HepG2 (cell line): ENCODE data around the gene GUK1. TPM values are rescaled to one million over a fixed set of nuclear protein-coding genes. Genes with fewer than 3 reads are reported as not detected.
A peak's percentile ranks its signal among the peaks of the same experiment; 100 is the strongest.

Experiments used
- ATF7-NPFF ChIP-seq: sonication (generic); formaldehyde crosslinking; IDR thresholded peaks from 2 replicates; pipeline ENCODE4 v1.8.1; 2023; ENCODE audit warnings: mild to moderate bottlenecking, low read depth, missing genetic modification reagents, moderate library complexity
- EED ChIP-seq: sonication (generic); formaldehyde crosslinking; IDR thresholded peaks from 2 replicates; pipeline ENCODE4 v1.5.0; 2020; ENCODE audit warnings: mild to moderate bottlenecking, missing genetic modification reagents
- GFI1 ChIP-seq: sonication (generic); formaldehyde crosslinking; IDR thresholded peaks from 2 replicates; pipeline ENCODE4 v1.5.0; 2020; ENCODE audit warnings: missing genetic modification reagents, mild to moderate bottlenecking, borderline replicate concordance
- HMGXB4 ChIP-seq, 2 experiments: sonication (generic) in 1 of 2; formaldehyde crosslinking in 1 of 2; IDR thresholded peaks; 2 replicates each; pipeline versions ENCODE4 v1.4.0 to v1.6.1; 2018 to 2020; ENCODE audit warnings: missing genetic modification reagents in 2 of 2, borderline replicate concordance in 1 of 2, low read depth in 1 of 2, mild to moderate bottlenecking in 1 of 2, missing biosample characterization in 1 of 2
- HOXA5 ChIP-seq: sonication (generic); formaldehyde crosslinking; IDR thresholded peaks from 2 replicates; pipeline ENCODE4 v1.4.0; 2020; ENCODE audit warnings: missing genetic modification reagents
- IRX3 ChIP-seq: sonication (generic); formaldehyde crosslinking; IDR thresholded peaks from 2 replicates; pipeline ENCODE4 v1.8.1; 2023; ENCODE audit warnings: mild to moderate bottlenecking, low read depth, missing genetic modification reagents, borderline replicate concordance
- MAZ ChIP-seq, 2 experiments: sonication (generic) in 1 of 2; formaldehyde crosslinking in 1 of 2; IDR thresholded peaks; 2 replicates each; pipeline versions ENCODE4 v1.5.0 to v1.6.1; 2012 to 2020; ENCODE audit warnings: low read depth in 2 of 2, mild to moderate bottlenecking in 2 of 2, borderline replicate concordance in 1 of 2, improper control_type of control experiment in 1 of 2, low read length in 1 of 2, missing genetic modification reagents in 1 of 2, moderate library complexity in 1 of 2
- SAFB2 ChIP-seq: sonication (generic); formaldehyde crosslinking; IDR thresholded peaks from 2 replicates; pipeline ENCODE4 v1.5.1; 2020; ENCODE audit warnings: missing genetic modification reagents, low read depth, mild to moderate bottlenecking, borderline replicate concordance
- ZNF543 ChIP-seq: sonication (generic); formaldehyde crosslinking; IDR thresholded peaks from 2 replicates; pipeline ENCODE4 v1.4.0; 2020; ENCODE audit warnings: mild to moderate bottlenecking, missing genetic modification reagents
- ZNF550 ChIP-seq: sonication (generic); formaldehyde crosslinking; IDR thresholded peaks from 2 replicates; pipeline ENCODE4 v1.4.0; 2020; ENCODE audit warnings: mild to moderate bottlenecking, missing genetic modification reagents, borderline replicate concordance
- ZNF558 ChIP-seq: sonication (generic); formaldehyde crosslinking; IDR thresholded peaks from 2 replicates; pipeline ENCODE4 v1.9.0; 2022; ENCODE audit warnings: mild to moderate bottlenecking, missing genetic modification reagents, borderline replicate concordance
- ZNF687 ChIP-seq: sonication (generic); formaldehyde crosslinking; IDR thresholded peaks from 2 replicates; pipeline ENCODE4 v1.5.1; 2020; ENCODE audit warnings: mild to moderate bottlenecking, missing genetic modification reagents, moderate library complexity
- ZSCAN31 ChIP-seq: sonication (generic); formaldehyde crosslinking; IDR thresholded peaks from 2 replicates; pipeline ENCODE4 v1.5.0; 2020; ENCODE audit warnings: low read depth, mild to moderate bottlenecking, missing genetic modification reagents
- ZZZ3 ChIP-seq: sonication (generic); formaldehyde crosslinking; IDR thresholded peaks from 2 replicates; pipeline ENCODE4 v1.4.0; 2020; ENCODE audit warnings: missing genetic modification reagents, mild to moderate bottlenecking, borderline replicate concordance
- polyA plus RNA-seq, 8 experiments: library from polyadenylated mRNA; depleted of rRNA in 3 of 8; stranded (reverse) in 7 of 8; unstranded in 1 of 8; fragments of >200 nt; fragmentation: Illumina TruSeq in 4 of 8; extraction: Trizol in 4 of 8; gene quantifications; 2 replicates each; pipeline versions ENCODE4 v1.2.1 to v1.2.3, GENCODE V29; 2011 to 2016; ENCODE audit warnings: low read depth in 4 of 8, missing spikeins in 1 of 8, mixed read lengths in 1 of 8; ENCODE audit not compliant: insufficient read depth in 1 of 8
- total RNA-seq, 5 experiments: library from RNA; depleted of rRNA; stranded (reverse); fragments of >200 nt; fragmentation: Illumina TruSeq; extraction: Trizol; gene quantifications; 2 replicates each; pipeline ENCODE4 v1.2.3, GENCODE V29; 2016; ENCODE audit warnings: low read depth in 1 of 5
- TF ChIP-seq, protein P1 (sequence below): sonication (generic); formaldehyde crosslinking; IDR thresholded peaks from 2 replicates; pipeline ENCODE4 v1.4.0; 2020; ENCODE audit warnings: missing genetic modification reagents
- TF ChIP-seq, protein P2 (sequence below): sonication (generic); formaldehyde crosslinking; IDR thresholded peaks from 2 replicates; pipeline ENCODE4 v1.5.1; 2020; ENCODE audit warnings: missing genetic modification reagents, mild to moderate bottlenecking, borderline replicate concordance

The GUK1 gene
- total and polyA plus RNA-seq, 2 of the 13 experiments (the other 11 are each of a cell fraction or from before 2014, with no cell fraction given): 116 to 154 TPM

DNA sequence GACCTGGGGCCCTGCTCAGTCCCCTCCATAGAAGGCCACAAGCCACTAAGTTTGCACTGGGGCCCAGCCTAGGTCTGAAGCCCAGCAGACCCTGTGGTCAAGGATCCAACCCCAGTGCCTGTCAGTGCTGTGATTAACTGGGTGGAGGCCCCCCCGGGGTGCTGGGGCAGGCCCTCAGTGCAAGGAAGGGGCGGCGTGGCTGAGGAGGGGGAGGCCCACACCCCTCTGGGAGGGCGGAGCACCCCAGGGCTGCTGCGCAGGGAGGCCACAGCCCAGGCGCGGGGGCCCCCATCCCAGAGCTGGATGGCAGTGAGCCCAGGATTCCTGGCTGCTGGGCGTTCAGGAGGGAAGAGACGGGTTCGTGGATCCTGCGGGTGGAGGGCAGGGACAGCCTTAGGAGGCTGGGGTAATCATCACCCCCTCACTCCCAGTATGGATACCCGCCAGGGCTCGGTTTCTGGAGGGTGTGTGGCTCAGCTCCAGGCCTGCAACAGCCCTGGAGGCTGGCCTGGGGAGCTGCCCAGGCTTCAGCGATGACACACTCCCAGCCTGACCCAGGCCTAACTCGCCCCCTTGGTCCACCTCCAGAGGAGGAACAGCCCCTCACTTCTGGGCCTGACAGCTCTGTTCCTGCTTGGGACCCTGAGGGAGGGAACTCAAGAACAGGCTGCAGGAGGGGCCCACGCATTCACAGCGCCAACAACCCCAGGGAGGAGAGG, 10.5 kb downstream of the GUK1 start (continued):
- TF ChIP-seq ZNF550 (CRISPR knock-in tag) (no peak), HOXA5 (CRISPR knock-in tag) (no peak), ZSCAN31 (CRISPR knock-in tag) (peak; percentile 64), EED (CRISPR knock-in tag) (0 out of 2 replicates have a peak, but pooled peaks have one; percentile 42), GFI1 (CRISPR knock-in tag) (peak; percentile 33; the same call in 1 of the 2 replicates), ZNF687 (CRISPR knock-in tag) (peak; percentile 41), MAZ (IDR thresholded peaks at IDR 0.05; ENCODE audit: borderline replicate concordance, low read depth, low read length) (no peak), MAZ (CRISPR knock-in tag; IDR thresholded peaks at IDR 0.05; ENCODE audit: low read depth) (peak; percentile 55; the same call in 1 of the 2 replicates), ZNF558 (CRISPR knock-in tag) (0 out of 2 replicates have a peak, but pooled peaks have one; percentile 16), SAFB2 (peak; percentile 56; the same call in 1 of the 2 replicates), IRX3 (no peak), HMGXB4 (CRISPR knock-in tag; IDR thresholded peaks at IDR 0.05; ENCODE audit: borderline replicate concordance in 1 of 2, low read depth in 1 of 2) (peak in 1 of 2 experiments; percentile 41; a peak in 1 of 4 replicates), ATF7-NPFF (CRISPR knock-in tag) (no peak), ZNF543 (CRISPR knock-in tag) (no peak), ZZZ3 (CRISPR knock-in tag) (0 out of 2 replicates have a peak, but pooled peaks have one; percentile 35)
- TF ChIP-seq, protein P1, sequence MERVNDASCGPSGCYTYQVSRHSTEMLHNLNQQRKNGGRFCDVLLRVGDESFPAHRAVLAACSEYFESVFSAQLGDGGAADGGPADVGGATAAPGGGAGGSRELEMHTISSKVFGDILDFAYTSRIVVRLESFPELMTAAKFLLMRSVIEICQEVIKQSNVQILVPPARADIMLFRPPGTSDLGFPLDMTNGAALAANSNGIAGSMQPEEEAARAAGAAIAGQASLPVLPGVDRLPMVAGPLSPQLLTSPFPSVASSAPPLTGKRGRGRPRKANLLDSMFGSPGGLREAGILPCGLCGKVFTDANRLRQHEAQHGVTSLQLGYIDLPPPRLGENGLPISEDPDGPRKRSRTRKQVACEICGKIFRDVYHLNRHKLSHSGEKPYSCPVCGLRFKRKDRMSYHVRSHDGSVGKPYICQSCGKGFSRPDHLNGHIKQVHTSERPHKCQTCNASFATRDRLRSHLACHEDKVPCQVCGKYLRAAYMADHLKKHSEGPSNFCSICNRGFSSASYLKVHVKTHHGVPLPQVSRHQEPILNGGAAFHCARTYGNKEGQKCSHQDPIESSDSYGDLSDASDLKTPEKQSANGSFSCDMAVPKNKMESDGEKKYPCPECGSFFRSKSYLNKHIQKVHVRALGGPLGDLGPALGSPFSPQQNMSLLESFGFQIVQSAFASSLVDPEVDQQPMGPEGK (CRISPR knock-in tag): peak; percentile 74; the same call in 1 of the 2 replicates
- TF ChIP-seq, protein P2, sequence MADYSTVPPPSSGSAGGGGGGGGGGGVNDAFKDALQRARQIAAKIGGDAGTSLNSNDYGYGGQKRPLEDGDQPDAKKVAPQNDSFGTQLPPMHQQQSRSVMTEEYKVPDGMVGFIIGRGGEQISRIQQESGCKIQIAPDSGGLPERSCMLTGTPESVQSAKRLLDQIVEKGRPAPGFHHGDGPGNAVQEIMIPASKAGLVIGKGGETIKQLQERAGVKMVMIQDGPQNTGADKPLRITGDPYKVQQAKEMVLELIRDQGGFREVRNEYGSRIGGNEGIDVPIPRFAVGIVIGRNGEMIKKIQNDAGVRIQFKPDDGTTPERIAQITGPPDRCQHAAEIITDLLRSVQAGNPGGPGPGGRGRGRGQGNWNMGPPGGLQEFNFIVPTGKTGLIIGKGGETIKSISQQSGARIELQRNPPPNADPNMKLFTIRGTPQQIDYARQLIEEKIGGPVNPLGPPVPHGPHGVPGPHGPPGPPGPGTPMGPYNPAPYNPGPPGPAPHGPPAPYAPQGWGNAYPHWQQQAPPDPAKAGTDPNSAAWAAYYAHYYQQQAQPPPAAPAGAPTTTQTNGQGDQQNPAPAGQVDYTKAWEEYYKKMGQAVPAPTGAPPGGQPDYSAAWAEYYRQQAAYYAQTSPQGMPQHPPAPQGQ (CRISPR knock-in tag): no peak
